ENCODE data around the gene ZNF668. TPM values are rescaled to one million over a fixed set of nuclear protein-coding genes. Genes with fewer than 3 reads are reported as not detected.

The ZNF668 gene
- 10.5 and 15.1 TPM in 2 replicates for total RNA-seq

GRCh38 chr16:31073970-31074813 is at the start of gene ZNF668, which contains the start of gene ZNF646:
Gene ZNF668, minus strand, starts transcription at chr16:31074240. Its CDS starts 9,781 bp downstream, at chr16:31064459.
Gene ZNF646, plus strand, starts transcription at chr16:31074422. Its CDS starts 1,903 bp downstream, at chr16:31076325.

GRCh38 chr16:31117384-31118222 is 43.6 kb upstream of the ZNF668 start, which contains the start of gene KAT8:
Gene KAT8, plus strand, starts transcription at chr16:31117664. Its CDS starts 18 bp downstream, at chr16:31117682.

GRCh38 chr16:31108035-31108793 is 34.2 kb upstream of the ZNF668 start, which contains the start of gene BCKDK:
Gene BCKDK, plus strand, starts transcription at chr16:31108386. Its CDS starts 838 bp downstream, at chr16:31109224.

GRCh38 chr16:31094424-31095120 is 20.5 kb upstream of the ZNF668 start, which contains the start of gene VKORC1:
Gene VKORC1, minus strand, starts transcription at chr16:31094797. Its CDS starts 68 bp downstream, at chr16:31094729.

DNA sequence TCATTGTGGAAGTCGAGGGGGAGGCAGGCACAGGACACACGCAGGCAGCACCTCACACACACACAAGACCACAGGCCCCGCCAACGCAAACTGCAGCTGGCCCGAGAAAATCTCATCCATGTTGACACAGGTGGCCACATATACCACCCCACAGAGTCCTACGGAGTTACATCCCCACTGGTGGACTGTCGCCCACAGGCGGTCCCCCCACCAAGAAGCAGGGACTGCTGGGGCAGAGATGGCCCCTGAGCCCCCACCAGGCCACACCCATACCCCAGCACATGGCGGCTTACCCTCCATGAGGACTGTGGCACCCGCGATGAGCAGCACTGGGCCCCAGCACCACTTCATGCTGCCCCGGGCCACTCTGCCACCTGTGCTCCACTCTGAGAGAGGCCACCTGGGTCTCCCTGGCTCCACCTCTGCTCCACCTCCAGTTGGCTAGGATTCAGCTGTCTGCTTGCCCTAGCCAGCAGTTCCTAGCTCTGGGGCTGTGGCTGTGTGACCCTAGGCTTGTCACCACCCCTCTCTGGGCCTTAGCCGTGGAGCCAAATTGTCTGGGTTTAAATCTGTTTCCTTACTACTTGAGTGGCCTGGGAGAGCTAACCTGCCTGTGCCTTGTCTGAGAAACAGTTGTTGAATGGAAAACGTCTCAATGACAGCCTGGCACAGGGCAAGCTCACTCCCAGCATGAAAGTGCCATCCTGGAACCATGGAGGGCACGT is 14.6 kb upstream of the ZNF668 start, which contains the start of gene PRSS53:
TSS of gene PRSS53 (minus strand) at position 485 of the 725 bp plus-strand sequence. CDS start at position 351, 134 bp downstream.

GRCh38 chr16:31032736-31033708 is 41.0 kb downstream of the ZNF668 start, which contains the start of gene STX4:
Gene STX4, plus strand, starts transcription at chr16:31033558. Its CDS starts 248 bp downstream, at chr16:31033806.

Other genes starting within 250 kb of the ZNF668 start
- gene BCL7C, start 180.2 kb downstream of the ZNF668 start, total RNA-seq = 31.2 and 55.5 TPM in 2 replicates
- gene CTF1, start 177.6 kb downstream of the ZNF668 start, total RNA-seq = 3.4 and 5.2 TPM in 2 replicates
- gene FBXL19, start 150.7 kb downstream of the ZNF668 start, total RNA-seq = 21.2 and 26.6 TPM in 2 replicates
- 39.7 and 90.1 TPM in 2 replicates for gene ORAI3, start 125.2 kb downstream of the ZNF668 start, total RNA-seq
- 3.5 and 4.4 TPM in 2 replicates for gene SETD1A, start 116.5 kb downstream of the ZNF668 start, total RNA-seq
- gene HSD3B7, start 89.0 kb downstream of the ZNF668 start, total RNA-seq = 13.2 and 22.6 TPM in 2 replicates
- gene STX1B, start 63.6 kb downstream of the ZNF668 start, total RNA-seq = 0.91 and 7.0 TPM in 2 replicates
- gene STX4, start 40.7 kb downstream of the ZNF668 start, total RNA-seq = 15.5 and 21.8 TPM in 2 replicates
- 10.0 and 17.1 TPM in 2 replicates for gene ZNF646, start 182 bp upstream of the ZNF668 start, total RNA-seq
- gene PRSS53, start 14.7 kb upstream of the ZNF668 start, total RNA-seq = 0.52 and 8.1 TPM in 2 replicates
- 269 and 310 TPM in 2 replicates for gene VKORC1, start 20.6 kb upstream of the ZNF668 start, total RNA-seq
- gene BCKDK, start 34.1 kb upstream of the ZNF668 start, total RNA-seq = 80.2 and 85.1 TPM in 2 replicates
- 22.1 and 43.8 TPM in 2 replicates for gene KAT8, start 43.4 kb upstream of the ZNF668 start, total RNA-seq
- 4.1 TPM in 1 of 2 replicates, not detected in the other for gene PRSS8, start 61.5 kb upstream of the ZNF668 start, total RNA-seq
- 0.13 TPM in 1 of 2 replicates, not detected in the other for gene PRSS36, start 75.8 kb upstream of the ZNF668 start, total RNA-seq
- 49.5 and 60.5 TPM in 2 replicates for gene FUS, start 105.9 kb upstream of the ZNF668 start, total RNA-seq
- gene PYCARD, start 128.5 kb upstream of the ZNF668 start, total RNA-seq = 54.6 and 86.6 TPM in 2 replicates
- gene TRIM72, start 139.9 kb upstream of the ZNF668 start, total RNA-seq = 0.40 TPM in 1 of 2 replicates, not detected in the other
- not detected in 2 replicates for gene PYDC1, start 142.9 kb upstream of the ZNF668 start, total RNA-seq
- gene ITGAM, start 185.7 kb upstream of the ZNF668 start, total RNA-seq = not detected in 2 replicates